GM19238 (cell line): ENCODE measurements around the gene MPZL3.
"Not testable (repeated sequence)": the region's sequence is repeated elsewhere in the genome, so short reads cannot be mapped to it uniquely, and the experiment has no call there.

Source experiments
- DNase-seq: peaks from one replicate; pipeline ENCODE4 v3.0.0; 2011; ENCODE audit warnings: low spot score; ENCODE audit not compliant: insufficient read length

MPZL3 gene

GRCh38 chr11:118184784-118185579, 67.2 kb downstream of the MPZL3 start:
- DNase-seq: no peak

- not testable (repeated sequence) for DNase-seq
These were observed 68.5 kb downstream of the MPZL3 start for GRCh38 chr11:118183691-118184090.

- no peak for DNase-seq
These were observed 71.9 kb downstream of the MPZL3 start for GRCh38 chr11:118180300-118180703.

- no peak for DNase-seq
These were observed 75.4 kb downstream of the MPZL3 start for GRCh38 chr11:118176778-118177134.
